WTC11 (cell line): ENCODE results near the gene PC. TPM values are rescaled to one million over a fixed set of nuclear protein-coding genes. Genes with fewer than 3 reads are reported as not detected.

Experiments used
- ATAC-seq: fragments of 200-7000 bp; cut with Tn5 transposase; 2 replicates; pipeline ENCODE4 v1.10.0; 2021; ENCODE audit warnings: mild to moderate bottlenecking, moderate library complexity
- CTCF ChIA-PET: fragments of 300-600 bp; sonication (Branson Sonifier 250); formaldehyde crosslinking; loops from one replicate; lab custom pipeline; 2021; ENCODE audit warnings: antibody characterized with exemption; lab: Charles Lee
- POLR2A ChIA-PET: fragments of 350-600 bp; sonication (Branson Sonifier 250); formaldehyde crosslinking; loops from one replicate; lab custom pipeline; 2021; ENCODE audit warnings: antibody characterized with exemption; lab: Charles Lee
- DNase-seq: peaks from one replicate; pipeline ENCODE4 v3.0.0; 2021; ENCODE audit warnings: low spot score
- H3K27ac Mint-ChIP-seq: 2 replicates; pipeline ENCODE4 v1.8.0; 2021; ENCODE audit warnings: mixed read lengths
- H3K27me3 Mint-ChIP-seq: 2 replicates; pipeline ENCODE4 v1.8.0; 2021; ENCODE audit warnings: low read depth, mild to moderate bottlenecking, moderate library complexity, mixed read lengths
- H3K36me3 Mint-ChIP-seq: 2 replicates; pipeline ENCODE4 v1.8.0; 2021; ENCODE audit warnings: mixed read lengths
- H3K4me1 Mint-ChIP-seq: 2 replicates; pipeline ENCODE4 v1.8.0; 2022; ENCODE audit warnings: mixed read lengths
- H3K4me3 Mint-ChIP-seq: 2 replicates; pipeline ENCODE4 v1.8.0; 2021; ENCODE audit warnings: mild to moderate bottlenecking, moderate library complexity, mixed read lengths
- H3K9me3 Mint-ChIP-seq: 2 replicates; pipeline ENCODE4 v1.8.0; 2021; ENCODE audit warnings: mixed read lengths
- AFF4 ChIP-seq: sonication (generic); formaldehyde crosslinking; IDR thresholded peaks from 2 replicates; pipeline ENCODE4 v1.8.1; 2023; ENCODE audit warnings: mild to moderate bottlenecking, missing genetic modification reagents, borderline replicate concordance
- ATF1 ChIP-seq: sonication (generic); formaldehyde crosslinking; IDR thresholded peaks from 2 replicates; pipeline ENCODE4 v1.8.1; 2023; ENCODE audit warnings: mild to moderate bottlenecking, moderate library complexity, missing genetic modification reagents
- CREM ChIP-seq: sonication (generic); formaldehyde crosslinking; IDR thresholded peaks from 2 replicates; pipeline ENCODE4 v1.8.1; 2022; ENCODE audit warnings: mild to moderate bottlenecking, missing genetic modification reagents, moderate library complexity
- ERG ChIP-seq: fragments of 250-450 bp; sonication (Bioruptor Pico); IDR thresholded peaks from 2 replicates; pipeline ENCODE4 v1.8.0; 2021; ENCODE audit warnings: mild to moderate bottlenecking
- GABPB1 ChIP-seq: sonication (generic); formaldehyde crosslinking; IDR thresholded peaks from 2 replicates; pipeline ENCODE4 v1.8.1; 2023; ENCODE audit warnings: mild to moderate bottlenecking, missing genetic modification reagents
- MYBL2 ChIP-seq: sonication (generic); formaldehyde crosslinking; IDR thresholded peaks from 2 replicates; pipeline ENCODE4 v1.8.1; 2023; ENCODE audit warnings: mild to moderate bottlenecking, moderate library complexity, missing genetic modification reagents
- NFATC4 ChIP-seq: fragments of 250-450 bp; sonication (Bioruptor Pico); IDR thresholded peaks from 2 replicates; pipeline ENCODE4 v1.9.0; 2021; ENCODE audit warnings: mild to moderate bottlenecking
- PREB ChIP-seq: sonication (generic); formaldehyde crosslinking; IDR thresholded peaks from 2 replicates; pipeline ENCODE4 v1.8.1; 2022; ENCODE audit warnings: mild to moderate bottlenecking, missing genetic modification reagents, moderate library complexity, borderline replicate concordance
- PRRX2 ChIP-seq: fragments of 250-450 bp; sonication (Bioruptor Pico); IDR thresholded peaks from 2 replicates; pipeline ENCODE4 v1.8.0; 2021; ENCODE audit warnings: mild to moderate bottlenecking
- RORB ChIP-seq: fragments of 250-450 bp; sonication (Bioruptor Pico); IDR thresholded peaks from 2 replicates; pipeline ENCODE4 v1.9.0; 2021; ENCODE audit warnings: mild to moderate bottlenecking
- SMAD4 ChIP-seq: sonication (generic); formaldehyde crosslinking; IDR thresholded peaks from 2 replicates; pipeline ENCODE4 v1.8.0; 2022; ENCODE audit warnings: mild to moderate bottlenecking, missing genetic modification reagents
- SP1 ChIP-seq: sonication (generic); formaldehyde crosslinking; conservative IDR thresholded peaks from 2 replicates; pipeline ENCODE4 v1.8.1; 2022; ENCODE audit warnings: missing genetic modification reagents
- TEAD1 ChIP-seq: sonication (generic); formaldehyde crosslinking; IDR thresholded peaks from 2 replicates; pipeline ENCODE4 v1.8.0; 2022; ENCODE audit warnings: mild to moderate bottlenecking, missing genetic modification reagents
- USF2 ChIP-seq: sonication (generic); formaldehyde crosslinking; IDR thresholded peaks from 2 replicates; pipeline ENCODE4 v1.8.1; 2023; ENCODE audit warnings: mild to moderate bottlenecking, missing genetic modification reagents, moderate library complexity
- ZBTB21 ChIP-seq: sonication (generic); formaldehyde crosslinking; IDR thresholded peaks from 2 replicates; pipeline ENCODE4 v1.8.1; 2023; ENCODE audit warnings: mild to moderate bottlenecking, missing genetic modification reagents, borderline replicate concordance
- ZNF121 ChIP-seq: sonication (generic); formaldehyde crosslinking; IDR thresholded peaks from 2 replicates; pipeline ENCODE4 v1.8.0; 2023; ENCODE audit warnings: missing genetic modification reagents
- ZNF281 ChIP-seq: sonication (generic); formaldehyde crosslinking; IDR thresholded peaks from 2 replicates; pipeline ENCODE4 v1.8.0; 2023; ENCODE audit warnings: mild to moderate bottlenecking, missing genetic modification reagents
- ZNF317 ChIP-seq: sonication (generic); formaldehyde crosslinking; IDR thresholded peaks from 2 replicates; pipeline ENCODE4 v1.8.1; 2023; ENCODE audit warnings: low read depth, mild to moderate bottlenecking, moderate library complexity, missing genetic modification reagents, borderline replicate concordance
- ZNF396 ChIP-seq: fragments of 250-450 bp; sonication (Bioruptor Pico); IDR thresholded peaks from 2 replicates; pipeline ENCODE4 v1.8.0; 2021; ENCODE audit warnings: mild to moderate bottlenecking, moderate library complexity, borderline replicate concordance
- ZNF416 ChIP-seq: fragments of 250-450 bp; sonication (Bioruptor Pico); IDR thresholded peaks from 2 replicates; pipeline ENCODE4 v1.9.0; 2021; ENCODE audit warnings: mild to moderate bottlenecking, inconsistent platforms
- ZNF671 ChIP-seq: fragments of 250-450 bp; sonication (Bioruptor Pico); IDR thresholded peaks from 2 replicates; pipeline ENCODE4 v1.8.0; 2021; ENCODE audit warnings: mild to moderate bottlenecking
- total RNA-seq: library from RNA; stranded (reverse); gene quantifications from 3 replicates; pipeline ENCODE4 v1.2.3, GENCODE V29; 2021

Gene PC
- total RNA-seq, 1 experiment from 2014 or later = 27.2 TPM

- no peak for TF ChIP-seq TEAD1 (CRISPR knock-in tag)
- TF ChIP-seq ZNF317 (CRISPR knock-in tag) = no peak
These were observed 45.8 kb downstream of the PC start (continued) for GRCh38 chr11:66912361-66912760.

GRCh38 chr11:66910669-66911068 lies 47.5 kb downstream of the PC start:
- ChIA-PET CTCF (interaction anchor here (2.1 kb wide), 1 partner anchor 43 kb away, joined by 5 read pairs; no protein-coding TSS in a partner anchor), POLR2A (interaction anchor here (0.6 kb wide), 1 partner anchor 25 kb away, joined by 6 read pairs; no protein-coding TSS in a partner anchor)
- TF ChIP-seq NFATC4 = no peak
- TF ChIP-seq PRRX2 = no peak
- TF ChIP-seq AFF4 (CRISPR knock-in tag) = no peak
- TF ChIP-seq ZNF281 (CRISPR knock-in tag) = no peak
- no peak for TF ChIP-seq RORB (CRISPR knock-in tag)
- no peak for TF ChIP-seq ATF1 (CRISPR knock-in tag)
- TF ChIP-seq SP1 (CRISPR knock-in tag) = no peak
- no peak for TF ChIP-seq ZNF121 (CRISPR knock-in tag)
- TF ChIP-seq ZNF396 (CRISPR knock-in tag) = no peak
- no peak for TF ChIP-seq USF2 (CRISPR knock-in tag)
- no peak for TF ChIP-seq ZNF416 (CRISPR knock-in tag)
- TF ChIP-seq GABPB1 (CRISPR knock-in tag) = no peak
- no peak for TF ChIP-seq SMAD4 (CRISPR knock-in tag)
- TF ChIP-seq ZBTB21 (CRISPR knock-in tag) = no peak
- TF ChIP-seq ERG = no peak
- no peak for TF ChIP-seq MYBL2 (CRISPR knock-in tag)
- TF ChIP-seq ZNF671 (CRISPR knock-in tag) = no peak
- TF ChIP-seq PREB (CRISPR knock-in tag) = no peak
- TF ChIP-seq CREM (CRISPR knock-in tag) = no peak
- H3K27me3 Mint-ChIP-seq = no peaks in the 10 kb centered on the region; the same call in 1 of the 2 replicates
- peaks cover 45% of the 10 kb centered on the region for H3K4me1 Mint-ChIP-seq
- DNase-seq (no peak), ATAC-seq (no peak)
- no peaks in the 10 kb centered on the region for H3K36me3 Mint-ChIP-seq
- no peak overlapping the region for H3K4me3 Mint-ChIP-seq
- peak overlapping the region; percentile 6; the same call in 1 of the 2 replicates for H3K27ac Mint-ChIP-seq
- no peaks in the 10 kb centered on the region for H3K9me3 Mint-ChIP-seq
